Measurements from ENCODE around the gene AMER1.

- no peak for TF ChIP-seq EZH2phosphoT487 (IDR thresholded peaks at IDR 0.05; ENCODE audit: borderline replicate concordance)
- TF ChIP-seq CTCF (conservative IDR thresholded peaks at IDR 0.05; ENCODE audit: low read length), result no peak
These were observed at the start of gene AMER1 for GRCh38 chrX:64205441-64205734.

Data from Loucy (cell line).